ENCODE data around the gene RPGRIP1L. TPM values are rescaled to one million over a fixed set of nuclear protein-coding genes. Genes with fewer than 3 reads are reported as not detected.

The RPGRIP1L gene
- polyA plus RNA-seq, 1 donor: 6.4 TPM

- no peak for DNase-seq
These were observed 104.1 kb downstream of the RPGRIP1L start for GRCh38 chr16:53599548-53599947.

GRCh38 chr16:53598511-53599275 is 105.0 kb downstream of the RPGRIP1L start:
- no peak for DNase-seq

GRCh38 chr16:53597776-53598175 is 105.9 kb downstream of the RPGRIP1L start:
- no peak for DNase-seq

- no peak for DNase-seq
These were observed 115.5 kb downstream of the RPGRIP1L start for GRCh38 chr16:53588081-53588648.

DNA sequence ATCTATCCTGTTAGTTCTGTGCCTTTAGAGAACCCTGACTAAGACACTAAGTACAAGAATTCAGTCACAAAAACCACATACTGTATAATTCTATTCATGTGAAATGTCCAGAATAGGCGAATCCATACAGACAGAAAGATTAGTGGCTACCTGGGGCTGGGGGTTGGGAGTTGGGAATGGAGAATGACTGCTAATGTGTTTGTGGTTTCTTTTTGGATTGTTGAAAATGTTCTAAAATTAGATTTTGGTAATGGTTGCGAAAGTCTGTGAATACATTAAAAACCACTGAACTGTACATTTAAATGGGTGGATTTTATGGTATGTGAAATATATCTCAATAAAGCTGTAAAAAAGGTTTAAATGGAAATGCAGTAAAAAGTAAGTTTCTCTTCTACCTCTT is 120.3 kb downstream of the RPGRIP1L start:
- no peak for DNase-seq

DNA sequence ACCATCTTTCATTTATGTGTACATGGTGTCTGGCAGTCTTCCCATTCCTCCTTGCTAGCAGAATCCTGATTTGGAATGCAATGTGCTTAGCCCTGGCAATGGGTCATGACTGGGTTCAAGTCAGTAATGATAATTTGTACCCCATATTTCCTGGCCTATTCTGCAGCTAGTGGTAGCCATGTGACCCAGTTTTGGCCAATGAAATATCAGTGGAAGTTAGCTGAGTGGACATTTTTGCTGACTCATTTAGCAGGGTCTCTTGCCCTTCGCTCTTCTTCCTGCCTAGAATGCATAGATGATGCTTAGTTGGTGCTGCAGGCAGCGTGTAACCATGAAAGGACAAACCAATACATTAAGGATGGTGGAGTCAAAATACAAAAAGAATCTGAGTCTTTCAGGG is 121.9 kb downstream of the RPGRIP1L start:
- no peak for DNase-seq

GRCh38 chr16:53580038-53580802 is 123.4 kb downstream of the RPGRIP1L start:
- DNase-seq: no peak

DNA sequence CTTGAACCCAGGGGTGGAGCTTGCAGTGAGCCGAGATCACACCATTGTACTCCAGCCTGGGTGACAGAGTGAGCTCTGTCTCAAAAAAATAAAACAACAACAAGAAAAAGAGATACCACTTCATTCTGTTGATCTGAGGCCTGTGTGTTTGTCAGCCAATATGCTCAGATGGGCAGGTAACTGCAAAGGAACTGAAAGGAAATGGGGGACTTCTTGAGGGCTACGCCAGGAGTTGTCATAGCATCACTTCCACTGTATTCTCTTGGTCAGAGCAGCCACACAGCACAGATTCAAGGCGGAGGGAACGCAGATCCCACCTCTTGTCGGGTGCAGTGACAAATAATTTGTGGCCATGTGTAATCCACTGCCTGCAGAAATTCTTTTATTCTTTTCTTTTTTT is 126.8 kb downstream of the RPGRIP1L start:
- no peak for DNase-seq

- DNase-seq: no peak
These were observed 127.4 kb downstream of the RPGRIP1L start for GRCh38 chr16:53576210-53576609.

- DNase-seq: no peak
These were observed 131.9 kb downstream of the RPGRIP1L start for GRCh38 chr16:53571763-53572162.

DNA sequence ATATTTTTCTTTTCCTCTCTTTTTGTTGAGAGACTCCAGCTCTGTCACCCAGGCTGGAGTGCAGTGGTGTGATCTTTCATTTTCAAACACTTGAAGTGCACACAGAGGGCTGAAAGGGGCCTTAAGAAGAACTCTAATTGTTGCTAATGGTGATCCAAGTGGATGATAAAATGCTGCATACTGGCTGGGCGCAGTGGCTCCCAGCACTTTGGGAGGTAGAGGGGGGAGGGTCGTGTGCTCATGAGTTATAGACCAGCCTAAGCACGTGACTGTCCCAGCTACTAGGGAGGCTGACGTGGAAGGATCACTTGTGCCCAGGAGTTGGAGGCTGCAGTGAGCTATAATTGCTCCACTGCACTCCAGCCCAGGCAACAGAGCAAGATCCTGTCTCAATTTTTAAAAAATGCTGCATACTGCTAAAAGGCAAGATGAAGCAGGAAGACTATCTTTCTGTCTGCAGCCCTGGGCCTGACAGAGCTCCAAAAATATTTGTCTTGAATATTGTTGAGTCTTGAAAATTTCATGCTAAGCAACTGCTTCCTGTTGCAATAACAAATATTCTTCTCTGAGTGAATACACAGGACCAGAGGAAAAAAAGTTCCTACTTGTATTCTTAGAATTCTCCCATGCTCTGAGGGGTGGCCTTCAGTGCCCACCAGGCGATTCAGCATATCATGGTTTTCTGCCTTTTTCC is 137.0 kb downstream of the RPGRIP1L start:
- DNase-seq: peak; percentile 37

DNA sequence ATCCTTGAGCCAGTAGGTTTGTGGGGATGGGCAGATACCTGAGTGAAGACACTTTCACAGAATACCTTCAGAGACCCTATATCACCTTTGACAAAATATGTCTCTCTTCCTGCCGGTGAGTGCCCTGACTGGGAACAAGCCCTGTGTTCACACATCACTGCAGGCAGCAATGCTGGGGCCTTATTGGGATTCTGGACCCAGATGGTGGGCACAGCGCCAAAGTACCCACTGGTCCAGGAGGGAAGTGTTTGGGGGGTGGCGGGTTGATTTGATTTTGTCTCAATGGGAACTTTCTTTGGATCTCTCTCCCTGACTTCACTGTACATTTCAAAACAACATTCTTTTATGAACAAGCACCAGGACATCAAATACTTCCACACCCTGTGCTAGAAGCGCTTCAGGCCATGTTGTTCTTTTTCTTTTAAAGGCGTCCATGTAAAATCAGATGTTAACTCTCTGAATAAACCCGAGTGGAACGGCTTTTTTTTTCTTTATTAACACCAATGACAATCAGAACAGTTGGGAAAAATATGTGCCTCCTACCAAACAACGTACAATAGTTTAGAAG is 138.3 kb downstream of the RPGRIP1L start:
- DNase-seq: no peak

DNA sequence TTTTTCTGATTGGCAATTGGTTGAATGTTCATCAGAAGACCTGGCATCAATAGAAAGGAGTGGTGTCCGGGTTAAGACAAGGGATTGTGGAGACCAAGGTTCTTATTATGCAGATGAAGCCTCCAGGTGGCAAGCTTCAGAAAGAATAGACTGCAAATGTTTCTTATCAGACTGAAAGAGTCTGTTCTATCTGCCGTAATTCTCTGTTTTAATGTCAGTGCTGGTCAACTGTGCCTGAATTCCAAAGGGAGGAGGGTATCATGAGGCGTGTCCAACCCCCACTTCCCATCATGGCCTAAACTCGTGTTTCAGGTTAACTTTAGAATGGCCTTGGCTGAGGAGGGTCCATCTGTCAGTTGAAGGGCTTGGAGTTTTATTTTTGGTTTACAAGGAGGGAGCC is 140.2 kb downstream of the RPGRIP1L start:
- no peak for DNase-seq

DNA sequence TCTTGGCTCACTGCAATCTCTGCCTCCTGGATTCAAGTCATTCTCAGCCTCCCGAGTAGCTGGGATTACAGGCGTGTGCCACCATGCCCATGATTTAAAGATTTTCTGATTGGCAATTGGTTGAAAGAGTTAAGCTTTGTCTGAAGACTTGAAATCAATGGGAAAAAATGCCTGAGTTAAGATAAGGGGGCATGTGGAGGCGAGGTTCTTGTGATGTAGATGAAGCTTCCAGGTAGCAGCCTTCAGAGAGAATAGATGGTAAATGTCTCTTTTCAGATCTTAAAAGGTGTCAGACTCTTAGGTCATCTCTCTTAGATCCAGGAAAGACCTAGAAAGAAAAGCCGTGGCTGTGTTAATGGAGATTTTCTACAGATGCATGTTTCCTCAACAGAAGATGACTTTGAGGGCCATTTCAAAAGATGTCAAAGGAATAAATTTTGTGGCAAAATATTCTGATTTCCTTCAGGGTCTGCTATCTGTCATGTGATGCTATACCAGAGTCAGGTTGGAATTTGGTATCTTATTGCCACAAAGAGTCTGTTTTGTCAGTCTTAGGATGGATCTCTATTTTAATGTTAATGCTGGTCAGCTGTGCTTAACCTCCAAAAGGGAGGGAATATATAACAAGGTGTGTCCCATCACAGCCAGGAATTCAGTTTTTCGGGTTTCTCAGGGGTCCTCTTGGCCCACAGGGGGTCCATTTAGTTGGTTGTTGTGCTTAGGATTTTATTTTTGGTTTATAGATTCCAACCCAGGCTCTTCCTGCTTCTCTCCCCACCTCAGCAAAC is 142.4 kb downstream of the RPGRIP1L start:
- DNase-seq: no peak

- peak; percentile 27 for DNase-seq
These were observed 144.2 kb downstream of the RPGRIP1L start for GRCh38 chr16:53559270-53559951.

- peak; percentile 79 for DNase-seq
These were observed 144.9 kb downstream of the RPGRIP1L start for GRCh38 chr16:53558710-53559109.

DNA sequence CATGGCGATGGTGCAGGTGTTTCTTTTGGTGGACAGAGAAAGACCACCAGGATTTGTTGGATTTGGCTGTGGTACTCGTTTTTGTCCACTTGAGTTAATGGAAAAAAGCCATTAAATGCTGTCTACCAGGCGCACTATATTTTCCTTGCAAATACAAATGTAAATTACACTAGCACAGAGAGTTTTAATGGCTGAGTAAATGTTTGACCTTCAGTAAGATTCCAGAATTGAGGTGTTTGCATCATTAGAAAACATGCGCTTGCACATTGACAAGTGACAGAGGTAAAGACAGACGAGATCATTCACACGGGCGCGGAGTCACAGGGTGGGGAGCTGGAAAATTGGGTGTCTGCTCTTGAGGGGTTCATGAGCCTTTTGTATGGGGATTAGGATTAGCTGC is 147.1 kb downstream of the RPGRIP1L start:
- no peak for DNase-seq

- peak; percentile 89 for DNase-seq
These were observed 153.5 kb downstream of the RPGRIP1L start for GRCh38 chr16:53549970-53550690.
